DMS79 (cell line): Measurements from ENCODE around the gene KLF11.
"Not testable (repeated sequence)": the region's sequence is repeated elsewhere in the genome, so short reads cannot be mapped to it uniquely, and the experiment has no call there.

Experiments
- DNase-seq: peaks from one replicate; lab custom pipeline; 2025; lab: John Stamatoyannopoulos, UW

Gene KLF11

GRCh38 chr2:10026940-10027569 lies 16.3 kb upstream of the KLF11 start:
- no peak for DNase-seq

DNA sequence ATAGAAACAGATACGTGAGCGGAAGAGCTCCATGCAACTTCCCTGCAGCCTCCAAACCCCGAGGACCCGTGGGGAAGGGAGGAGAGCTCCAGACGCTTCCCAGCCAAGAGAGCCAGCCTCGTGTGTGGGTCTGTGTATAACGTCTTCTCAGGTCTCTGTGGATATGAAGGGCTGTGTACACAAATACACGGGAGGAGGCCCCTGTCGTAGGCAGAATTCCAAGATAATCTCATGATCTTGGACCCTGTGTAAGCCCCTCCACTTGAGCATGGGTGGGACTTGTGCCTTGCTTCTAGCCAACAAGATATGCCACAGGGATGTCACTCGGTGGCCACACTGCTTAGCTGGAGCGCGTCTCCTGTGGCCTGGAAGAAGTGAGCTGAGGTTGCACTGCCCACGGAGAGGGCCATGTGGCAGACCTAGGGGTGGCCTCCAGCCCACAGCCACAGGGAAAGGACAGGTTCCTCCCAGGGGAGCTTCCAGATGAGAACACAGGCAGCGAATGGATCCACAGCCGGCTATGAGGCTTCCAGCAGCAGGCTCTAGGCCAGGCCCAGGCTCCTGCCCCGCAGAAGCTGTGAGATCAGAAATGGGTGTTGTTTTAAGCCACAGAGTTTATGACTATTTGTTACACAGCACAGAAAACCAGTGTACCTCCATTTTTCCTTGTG lies 15.6 kb upstream of the KLF11 start:
- DNase-seq, result no peak

- no peak for DNase-seq
These were observed 14.9 kb upstream of the KLF11 start for GRCh38 chr2:10028407-10028987.

GRCh38 chr2:10028988-10029874 lies 14.1 kb upstream of the KLF11 start:
- no peak for DNase-seq

DNA sequence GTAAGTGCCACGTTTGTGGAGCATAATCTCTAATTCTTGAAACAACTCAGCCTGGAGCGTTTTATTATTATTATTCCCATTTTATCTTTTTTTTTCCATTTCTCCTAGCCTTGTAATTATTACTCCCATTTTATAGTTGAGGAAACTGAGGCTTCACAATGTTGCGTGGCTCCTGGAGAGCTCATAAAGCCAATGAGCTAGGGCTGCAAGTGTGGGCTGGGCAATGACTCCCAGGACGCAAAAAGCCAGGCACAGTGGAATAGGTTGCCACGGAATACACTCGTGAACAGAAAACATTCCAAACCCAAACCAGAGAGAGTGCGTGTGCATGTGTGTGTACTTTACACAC lies 13.5 kb upstream of the KLF11 start:
- DNase-seq, result no peak

DNA sequence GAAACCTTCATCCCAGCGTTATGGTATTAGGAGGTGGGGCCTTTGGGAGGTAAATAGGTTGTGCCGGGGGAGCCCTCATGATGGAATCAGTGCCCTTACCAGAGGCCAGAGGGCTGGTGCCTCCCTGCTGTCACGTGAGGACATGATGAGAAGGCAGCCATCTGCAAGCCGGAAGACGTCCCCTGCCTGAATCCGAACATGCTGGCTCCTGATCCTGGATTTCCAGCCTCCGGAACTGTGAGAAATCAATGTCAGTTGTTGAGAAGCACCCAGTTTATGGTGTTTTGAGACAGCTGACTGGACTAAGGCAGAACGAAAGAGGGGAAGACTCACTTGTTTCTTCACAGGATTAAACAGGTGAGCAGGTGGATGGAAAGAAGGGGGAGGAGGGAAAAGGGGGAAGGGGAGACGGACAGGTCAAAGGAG lies 13.0 kb upstream of the KLF11 start:
- no peak for DNase-seq

DNA sequence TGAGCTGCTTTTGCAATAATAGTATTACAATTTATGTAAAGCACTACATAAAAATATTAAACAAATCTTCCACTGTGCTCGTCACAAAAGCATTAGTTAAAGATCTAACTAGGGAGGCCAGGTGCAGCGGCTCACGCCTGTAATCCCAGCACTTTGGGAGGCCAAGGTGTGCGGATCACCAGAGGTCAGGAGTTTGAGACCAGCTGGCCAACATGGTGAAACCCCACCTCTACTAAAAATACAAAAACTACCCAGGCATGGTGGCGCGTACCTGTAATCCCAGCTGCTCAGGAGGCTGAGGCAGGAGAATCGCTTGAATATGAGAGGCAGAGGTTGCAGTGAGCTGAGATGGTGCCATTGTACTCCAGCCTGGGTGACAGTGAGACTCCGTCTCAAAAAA lies 12.6 kb upstream of the KLF11 start:
- not testable (repeated sequence) for DNase-seq

DNA sequence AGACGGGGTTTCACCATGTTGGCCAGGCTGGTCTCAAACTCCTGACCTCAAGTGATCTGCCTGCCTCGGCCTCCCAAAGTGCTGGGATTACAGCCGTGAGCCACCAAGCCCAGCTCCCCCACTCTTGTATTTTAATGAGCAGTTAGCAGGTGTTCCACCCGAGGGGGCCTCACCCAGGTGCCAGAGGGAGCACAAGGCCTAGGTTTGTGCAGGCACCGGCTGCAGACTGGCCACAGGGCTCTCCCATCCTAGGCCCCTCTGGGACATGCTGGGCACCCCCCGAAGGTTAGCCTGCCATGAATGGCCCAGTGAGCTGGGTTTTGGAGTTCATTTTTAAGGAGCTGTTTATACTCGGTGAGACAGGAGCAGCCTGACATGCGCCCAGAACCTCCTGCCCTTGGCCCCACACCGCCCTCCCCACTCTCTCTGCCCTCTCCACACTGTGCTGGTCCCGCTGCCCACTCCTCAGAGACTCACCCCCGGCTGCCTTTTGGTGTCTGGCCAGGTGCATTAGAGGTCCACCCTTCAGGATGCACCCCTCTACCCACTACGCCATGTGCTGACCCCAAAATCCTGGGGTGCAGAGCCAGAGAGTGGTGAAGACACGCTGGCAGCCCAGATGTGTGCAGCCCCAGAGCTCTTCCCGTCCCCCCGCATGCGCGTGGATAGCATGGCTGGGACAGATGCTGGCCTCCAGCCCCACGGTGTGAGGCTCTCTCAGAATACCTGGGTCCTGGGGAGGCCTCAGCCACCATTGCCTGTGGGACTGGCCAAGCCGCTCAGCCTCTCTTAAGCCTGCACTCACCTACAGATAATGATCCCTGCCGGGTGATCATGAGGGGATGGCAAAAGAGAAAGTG lies 11.2 kb upstream of the KLF11 start:
- no peak for DNase-seq

GRCh38 chr2:10032746-10033105 lies 10.6 kb upstream of the KLF11 start:
- DNase-seq, result no peak

DNA sequence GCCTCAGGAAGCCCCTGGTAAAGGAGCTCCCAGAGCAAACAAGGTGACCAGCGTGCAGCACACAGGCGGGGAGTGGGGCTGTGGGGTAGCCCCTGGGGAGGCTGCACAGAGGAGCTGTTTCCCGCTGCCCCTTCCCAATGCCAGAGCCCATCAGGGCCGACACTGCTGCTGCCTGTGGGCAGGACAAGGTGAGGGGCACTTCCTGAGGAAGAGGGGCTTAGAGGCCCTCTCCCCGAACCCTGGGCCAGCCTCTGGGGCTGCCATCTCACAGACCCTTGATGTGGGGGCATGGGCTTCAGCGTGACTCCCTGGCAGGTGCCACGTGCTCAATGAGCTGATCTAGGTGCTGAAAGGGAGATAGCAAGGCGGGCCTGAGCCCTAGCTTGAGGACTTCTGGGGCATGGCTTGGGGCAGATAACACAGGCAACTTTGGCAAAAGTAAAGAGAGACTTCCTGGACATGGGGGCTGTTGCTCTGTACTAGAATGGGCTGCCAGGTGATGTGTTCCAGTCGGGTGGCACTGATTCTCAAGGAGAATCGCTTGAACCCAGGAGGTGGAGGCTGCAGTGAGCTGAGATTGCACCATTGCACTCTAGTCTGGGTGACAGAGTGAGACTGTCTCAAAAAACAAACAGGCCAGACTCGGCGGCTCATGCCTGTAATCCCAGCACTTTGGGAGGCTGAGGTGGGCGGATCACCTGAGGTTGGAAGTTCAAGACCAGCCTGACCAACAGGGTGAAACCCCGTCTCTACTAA lies 9.9 kb upstream of the KLF11 start:
- DNase-seq, result no peak

DNA sequence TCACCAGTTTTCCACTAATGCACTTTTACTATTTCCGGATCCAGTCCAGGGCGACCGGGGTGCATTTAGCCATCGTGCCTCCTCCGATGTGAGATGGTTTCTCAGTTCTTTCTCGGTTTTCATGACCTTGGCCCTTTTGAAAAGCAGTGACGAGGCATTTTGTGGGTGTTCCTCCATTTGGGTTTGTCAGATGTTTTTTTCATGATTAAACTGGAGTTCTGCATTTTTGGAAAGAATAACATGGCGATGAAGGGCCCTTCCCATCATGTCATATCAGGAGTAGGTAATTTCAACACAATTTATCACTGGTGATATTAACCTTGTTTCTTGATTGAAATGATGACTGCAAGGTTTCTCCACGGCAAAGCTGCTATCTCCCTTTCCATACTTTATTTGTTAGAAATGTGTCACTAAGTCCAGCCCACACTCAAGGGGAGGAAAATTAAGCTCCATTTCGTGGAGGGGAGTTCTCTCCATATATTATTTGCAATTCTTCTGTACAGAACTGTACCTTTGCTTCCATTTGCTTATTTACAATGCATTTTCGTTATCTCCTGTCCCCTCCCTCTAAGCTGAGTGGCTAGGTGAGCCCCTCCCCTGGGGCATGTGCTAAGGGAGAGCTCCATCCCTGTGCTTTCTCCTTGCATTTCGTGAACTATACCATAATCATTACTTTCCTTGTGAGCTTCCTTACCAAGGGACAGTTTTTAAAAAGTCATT lies 8.9 kb upstream of the KLF11 start:
- DNase-seq, result no peak

- no peak for DNase-seq
These were observed 8.3 kb upstream of the KLF11 start for GRCh38 chr2:10035053-10035422.

GRCh38 chr2:10035633-10036032 lies 7.7 kb upstream of the KLF11 start:
- no peak for DNase-seq

GRCh38 chr2:10036095-10036884 lies 7.1 kb upstream of the KLF11 start:
- DNase-seq, result no peak

- no peak for DNase-seq
These were observed 5.2 kb upstream of the KLF11 start for GRCh38 chr2:10038123-10038522.

- DNase-seq, result no peak
These were observed 4.6 kb upstream of the KLF11 start for GRCh38 chr2:10038716-10039115.

DNA sequence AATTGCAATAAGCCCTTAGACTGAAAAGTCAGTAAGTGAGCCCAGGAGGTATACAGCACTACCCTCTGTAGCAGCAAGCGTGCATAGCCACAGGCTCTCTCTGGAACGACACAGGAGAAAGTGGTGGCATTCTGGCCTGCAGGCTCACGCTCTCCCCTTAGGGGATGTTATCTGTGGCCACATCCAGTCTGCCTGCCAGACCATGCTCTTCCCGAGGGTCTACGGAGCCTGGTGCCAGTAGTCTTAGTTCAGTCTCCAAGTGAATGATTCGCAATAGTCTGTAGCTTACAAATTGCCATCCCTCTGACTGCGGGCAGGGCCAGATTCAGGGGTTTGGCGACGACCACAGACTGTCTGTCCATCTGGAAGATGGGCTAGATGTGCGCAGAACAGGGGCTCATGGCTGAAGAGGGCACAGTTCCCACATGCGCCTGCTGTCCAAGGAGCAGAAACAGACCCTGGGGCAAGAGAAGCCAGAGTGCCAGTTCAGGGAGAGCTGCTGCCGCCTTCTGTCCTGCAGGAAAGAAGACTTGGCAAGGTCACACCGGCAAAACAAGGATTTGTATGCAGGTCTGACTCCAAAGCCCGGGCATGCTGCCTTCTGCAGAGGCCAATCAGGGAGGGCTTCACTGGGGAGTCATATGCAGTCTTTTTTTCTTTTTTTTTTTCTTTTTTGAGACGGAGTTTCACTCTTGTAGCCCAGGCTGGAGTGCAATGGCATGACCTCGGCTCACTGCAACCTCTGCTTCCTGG lies 3.5 kb upstream of the KLF11 start:
- DNase-seq, result no peak

DNA sequence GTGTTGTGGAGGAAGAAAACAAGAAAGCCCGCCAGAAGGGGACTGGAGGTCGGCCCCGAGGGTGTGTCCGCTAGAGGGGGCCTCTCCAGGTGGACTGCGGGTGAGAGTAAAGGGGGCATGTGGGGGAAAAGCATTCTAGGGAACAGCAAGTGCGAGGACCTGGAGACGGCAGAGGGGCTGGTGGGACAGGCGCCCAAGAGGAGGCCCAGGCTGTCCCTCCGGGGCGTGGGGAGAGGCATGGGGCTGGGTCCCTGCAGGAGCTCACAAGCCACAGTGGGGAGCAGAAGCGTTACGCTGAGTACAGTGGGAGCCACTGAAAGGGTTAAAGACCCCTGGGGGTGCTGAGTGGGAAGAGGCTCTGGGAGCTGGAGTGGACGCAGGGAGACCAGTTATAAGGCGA lies 1.6 kb upstream of the KLF11 start:
- no peak for DNase-seq
